SK-N-SH (cell line): ENCODE data around the gene POU2F1. TPM values are rescaled to one million over a fixed set of nuclear protein-coding genes. Genes with fewer than 3 reads are reported as not detected.

Experiments used
- CTCF ChIA-PET: fragments of 300-600, 350-600 bp; formaldehyde crosslinking; extraction: SDS; loops from one replicate; lab custom pipeline; 2021; lab: Yijun Ruan, JAX
- POLR2A ChIA-PET: fragments of 350-600 bp; sonication (Branson Sonifier 250); formaldehyde crosslinking; extraction: SDS; loops from one replicate; lab custom pipeline; 2020; ENCODE audit warnings: antibody characterized with exemption, inconsistent platforms; lab: Yijun Ruan, JAX
- DNase-seq: peaks from one replicate; pipeline ENCODE4 v3.0.0; 2012
- H2AFZ ChIP-seq: fragments of 200-600 bp; sonication (generic); 2 replicates; pipeline ENCODE4 v1.8.1; 2016; ENCODE audit warnings: antibody characterized with exemption, mild to moderate bottlenecking, low read depth
- H3F3A ChIP-seq: fragments of 200-600 bp; sonication (generic); replicated peaks from 2 replicates; pipeline ENCODE3; 2016; ENCODE audit warnings: antibody characterized with exemption, mild to moderate bottlenecking; ENCODE audit not compliant: insufficient read depth
- H3K27ac ChIP-seq, 2 experiments: fragments of 200-500 bp in 1 of 2; fragments of 200-600 bp in 1 of 2; sonication (Bioruptor generic) in 1 of 2; sonication (generic), shearing (Covaris generic) in 1 of 2; 2 replicates each; pipeline versions ENCODE4 v1.5.1 to v1.6.1; 2014 to 2016; ENCODE audit warnings: low read depth in 2 of 2, inconsistent platforms in 1 of 2, low read length in 1 of 2, mild to moderate bottlenecking in 1 of 2, mixed read lengths in 1 of 2
- H3K27me3 ChIP-seq: fragments of 200-600 bp; sonication (generic), shearing (Covaris generic); 2 replicates; pipeline ENCODE4 v1.6.1; 2016; ENCODE audit warnings: mixed run types; ENCODE audit not compliant: insufficient read depth
- H3K36me3 ChIP-seq, 2 experiments: fragments of 200-500 bp in 1 of 2; fragments of 200-600 bp in 1 of 2; sonication (Bioruptor generic) in 1 of 2; sonication (generic) in 1 of 2; replicated peaks in 1 of 2; 2 replicates each; pipeline versions ENCODE3 to v1.5.1; 2014 to 2016; ENCODE audit warnings: low read length in 1 of 2, mild to moderate bottlenecking in 1 of 2; ENCODE audit not compliant: insufficient read depth in 2 of 2, control insufficient read depth in 1 of 2
- H3K4me1 ChIP-seq, 2 experiments: fragments of 200-500 bp in 1 of 2; fragments of 200-600 bp in 1 of 2; sonication (Bioruptor generic) in 1 of 2; sonication (generic), shearing (Covaris generic) in 1 of 2; 2 replicates each; pipeline versions ENCODE4 v1.5.1 to v1.6.1; 2014 to 2016; ENCODE audit warnings: low read depth in 1 of 2, low read length in 1 of 2, mixed run types in 1 of 2; ENCODE audit not compliant: insufficient read depth in 2 of 2, control insufficient read depth in 1 of 2
- H3K4me2 ChIP-seq: fragments of 200-600 bp; sonication (generic), shearing (Covaris generic); 2 replicates; pipeline ENCODE4 v1.6.1; 2017; ENCODE audit warnings: mixed run types
- H3K4me3 ChIP-seq, 2 experiments: fragments of 200-500 bp in 1 of 2; fragments of 200-600 bp in 1 of 2; sonication (Bioruptor generic) in 1 of 2; sonication (generic), shearing (Covaris generic) in 1 of 2; 2 replicates each; pipeline versions ENCODE4 v1.5.1 to v1.8.1; 2014 to 2016; ENCODE audit warnings: low read depth in 2 of 2, inconsistent platforms in 1 of 2, low read length in 1 of 2, mild to moderate bottlenecking in 1 of 2, mixed read lengths in 1 of 2, moderate library complexity in 1 of 2
- H3K79me2 ChIP-seq: fragments of 200-600 bp; sonication (generic); 2 replicates; pipeline ENCODE4 v1.8.1; 2017; ENCODE audit warnings: mild to moderate bottlenecking; ENCODE audit not compliant: insufficient read depth
- H3K9ac ChIP-seq: fragments of 200-600 bp; sonication (generic); 2 replicates; pipeline ENCODE4 v1.6.1; 2017; ENCODE audit warnings: mixed run types
- H3K9me2 ChIP-seq: fragments of 200-600 bp; sonication (generic); 2 replicates; pipeline ENCODE4 v1.6.1; 2017; ENCODE audit warnings: mixed run types
- H3K9me3 ChIP-seq: fragments of 200-600 bp; sonication (generic); 2 replicates; pipeline ENCODE4 v1.6.1; 2017; ENCODE audit warnings: mixed run types, mild to moderate bottlenecking, moderate library complexity
- H4K20me1 ChIP-seq: fragments of 200-600 bp; sonication (generic); 2 replicates; pipeline ENCODE4 v1.6.1; 2017; ENCODE audit warnings: mild to moderate bottlenecking, mixed run types; ENCODE audit not compliant: insufficient read depth
- ELF1 ChIP-seq: IDR thresholded peaks from 2 replicates; pipeline ENCODE4 v1.4.0; 2012
- FOXJ3 ChIP-seq: sonication (generic); formaldehyde crosslinking; IDR thresholded peaks from 2 replicates; pipeline ENCODE4 v1.5.1; 2020; ENCODE audit warnings: mild to moderate bottlenecking, missing genetic modification reagents
- FOXM1 ChIP-seq: IDR thresholded peaks from 2 replicates; pipeline ENCODE4 v1.4.0; 2012; ENCODE audit warnings: low read depth, mild to moderate bottlenecking
- GABPA ChIP-seq: IDR thresholded peaks from 2 replicates; pipeline ENCODE4 v1.4.0; 2012; ENCODE audit warnings: low read depth, mild to moderate bottlenecking
- JUND ChIP-seq: IDR thresholded peaks from 2 replicates; pipeline ENCODE4 v1.4.0; 2012
- PBX3 ChIP-seq: IDR thresholded peaks from 2 replicates; pipeline ENCODE4; 2012
- POLR2AphosphoS5 ChIP-seq: IDR thresholded peaks from 2 replicates; pipeline ENCODE4 v1.6.1; 2012; ENCODE audit warnings: low read depth, low read length
- RAD21 ChIP-seq: IDR thresholded peaks from 2 replicates; pipeline ENCODE4 v1.6.1; 2012; ENCODE audit warnings: mild to moderate bottlenecking, low read length
- RCOR1 ChIP-seq: fragments of 150-350 bp; IDR thresholded peaks from 2 replicates; pipeline ENCODE4 v1.6.1; 2017; ENCODE audit warnings: antibody characterized with exemption, low read length
- RFX5 ChIP-seq: IDR thresholded peaks from 2 replicates; pipeline ENCODE4 v1.6.1; 2012; ENCODE audit warnings: mild to moderate bottlenecking, improper control_type of control experiment, low read length
- RXRA ChIP-seq: IDR thresholded peaks from 2 replicates; pipeline ENCODE4 v1.4.0; 2012; ENCODE audit warnings: low read depth, mild to moderate bottlenecking, borderline replicate concordance
- TCF12 ChIP-seq: IDR thresholded peaks from 2 replicates; pipeline ENCODE4 v1.4.0; 2012
- TEAD4 ChIP-seq: IDR thresholded peaks from 2 replicates; pipeline ENCODE4 v1.4.0; 2012; ENCODE audit warnings: mild to moderate bottlenecking, borderline replicate concordance; ENCODE audit not compliant: insufficient read depth
- USF1 ChIP-seq: IDR thresholded peaks from 2 replicates; pipeline ENCODE4 v1.4.0; 2012; ENCODE audit warnings: low read depth, borderline replicate concordance
- USF2 ChIP-seq: fragments of 150-350 bp; IDR thresholded peaks from 2 replicates; pipeline ENCODE4 v1.6.1; 2017; ENCODE audit warnings: antibody characterized with exemption, low read length, low read depth, borderline replicate concordance
- WGBS: methylation state at CpG from one replicate; pipeline ENCODE4 v1.1.6; 2017; ENCODE audit warnings: low lambda C conversion rate; 5-methylcytosine and 5-hydroxymethylcytosine counted together
- polyA plus RNA-seq, 3 experiments: library from polyadenylated mRNA; depleted of rRNA; stranded (reverse); fragments of >200 nt; gene quantifications; 2 replicates each; pipeline ENCODE4 v1.2.3, GENCODE V29; 2012

POU2F1 gene
- polyA plus RNA-seq, 1 of the 3 experiments (the other 2 are of a cell fraction), result 1.2 TPM

- Histone ChIP-seq H3K79me2 (no peaks in the 10 kb centered on the region), H3K27ac (no peak overlapping the region), H2AFZ (no peak overlapping the region), H3K36me3 (peaks cover 16 to 44% of the 10 kb centered on the region in 2 experiments), H3K9me3 (no peaks in the 10 kb centered on the region), H4K20me1 (no peaks in the 10 kb centered on the region), H3F3A (peaks cover 1% of the 10 kb centered on the region), H3K4me2 (no peak overlapping the region), H3K27me3 (no peaks in the 10 kb centered on the region), H3K9ac (no peak overlapping the region), H3K4me1 (peaks cover 0 to 2% of the 10 kb centered on the region in 2 experiments; a peak in 1 of 4 replicates), H3K4me3 (no peak overlapping the region), H3K9me2 (no peaks in the 10 kb centered on the region)
- POLR2A ChIA-PET, result no interaction called here
- DNase-seq, result no peak
- TF ChIP-seq RXRA (no peak), RFX5 (no peak), PBX3 (no peak), TCF12 (no peak)
- 93% methylated on average over 3 of the region's 3 CpGs for WGBS
- CTCF ChIA-PET, result interaction anchor here (1.2 to 1.5 kb wide), 2 partner anchors 12 kb away, joined by 3 to 5 read pairs; no protein-coding TSS in a partner anchor
Measured at GRCh38 chr1:167413328-167413727, 192.6 kb downstream of the POU2F1 start.

GRCh38 chr1:167416506-167416905 lies 195.8 kb downstream of the POU2F1 start:
- Histone ChIP-seq H3K27ac (no peak overlapping the region), H3K79me2 (no peaks in the 10 kb centered on the region), H3K4me3 (no peak overlapping the region), H3K9ac (no peak overlapping the region), H2AFZ (no peak overlapping the region), H3K27me3 (no peaks in the 10 kb centered on the region), H3K4me2 (no peak overlapping the region), H3K36me3 (peaks cover 14 to 44% of the 10 kb centered on the region in 2 experiments), H4K20me1 (no peaks in the 10 kb centered on the region), H3K4me1 (peaks cover 0 to 2% of the 10 kb centered on the region in 2 experiments; a peak in 1 of 4 replicates), H3K9me2 (no peaks in the 10 kb centered on the region), H3F3A (no peaks in the 10 kb centered on the region), H3K9me3 (no peaks in the 10 kb centered on the region)
- POLR2A ChIA-PET, result no interaction called here
- WGBS, result 100% methylated on average over 1 of the region's 1 CpG
- CTCF ChIA-PET, result interaction anchor here (0.8 to 1.5 kb wide), 2 partner anchors 10 to 16 kb away, joined by 3 to 4 read pairs; no protein-coding TSS in a partner anchor
- DNase-seq, result no peak
- no peak for TF ChIP-seq FOXM1
- no peak for TF ChIP-seq JUND
- TF ChIP-seq POLR2AphosphoS5, result no peak
- TF ChIP-seq RAD21, result no peak
- no peak for TF ChIP-seq ELF1
- TF ChIP-seq USF2, result no peak
- no peak for TF ChIP-seq RCOR1
- no peak for TF ChIP-seq USF1
- no peak for TF ChIP-seq TEAD4
- no peak for TF ChIP-seq GABPA
- no peak for TF ChIP-seq FOXJ3 (CRISPR knock-in tag)
